GM18951 (cell line): ENCODE measurements around the gene FOSB.

Source experiments
- POLR2A ChIP-seq: IDR thresholded peaks from 4 replicates; pipeline ENCODE4 v1.6.1; 2011; ENCODE audit warnings: mild to moderate bottlenecking; ENCODE audit not compliant: insufficient read length, insufficient read depth; ENCODE audit errors: extremely low read depth
- in situ Hi-C: fragments of 300-500 bp; cut with MboI; formaldehyde crosslinking; loops from one replicate; pipeline ENCODE4 v1.12.0; 2022; ENCODE audit warnings: low sequenced_read_pairs, mixed read lengths, inconsistent platforms; ENCODE audit not compliant: unreplicated experiment

FOSB gene

GRCh38 chr19:45467115-45467455 is 711 bp upstream of the FOSB start:
- in situ Hi-C loops: no loop called here
- no peak for TF ChIP-seq POLR2A

- TF ChIP-seq POLR2A: no peak
- in situ Hi-C loops: no loop called here
These were observed 409 bp downstream of the FOSB start for GRCh38 chr19:45468159-45468651.

GRCh38 chr19:45468803-45469131 is 971 bp downstream of the FOSB start:
- no peak for TF ChIP-seq POLR2A
- in situ Hi-C loops: no loop called here

DNA sequence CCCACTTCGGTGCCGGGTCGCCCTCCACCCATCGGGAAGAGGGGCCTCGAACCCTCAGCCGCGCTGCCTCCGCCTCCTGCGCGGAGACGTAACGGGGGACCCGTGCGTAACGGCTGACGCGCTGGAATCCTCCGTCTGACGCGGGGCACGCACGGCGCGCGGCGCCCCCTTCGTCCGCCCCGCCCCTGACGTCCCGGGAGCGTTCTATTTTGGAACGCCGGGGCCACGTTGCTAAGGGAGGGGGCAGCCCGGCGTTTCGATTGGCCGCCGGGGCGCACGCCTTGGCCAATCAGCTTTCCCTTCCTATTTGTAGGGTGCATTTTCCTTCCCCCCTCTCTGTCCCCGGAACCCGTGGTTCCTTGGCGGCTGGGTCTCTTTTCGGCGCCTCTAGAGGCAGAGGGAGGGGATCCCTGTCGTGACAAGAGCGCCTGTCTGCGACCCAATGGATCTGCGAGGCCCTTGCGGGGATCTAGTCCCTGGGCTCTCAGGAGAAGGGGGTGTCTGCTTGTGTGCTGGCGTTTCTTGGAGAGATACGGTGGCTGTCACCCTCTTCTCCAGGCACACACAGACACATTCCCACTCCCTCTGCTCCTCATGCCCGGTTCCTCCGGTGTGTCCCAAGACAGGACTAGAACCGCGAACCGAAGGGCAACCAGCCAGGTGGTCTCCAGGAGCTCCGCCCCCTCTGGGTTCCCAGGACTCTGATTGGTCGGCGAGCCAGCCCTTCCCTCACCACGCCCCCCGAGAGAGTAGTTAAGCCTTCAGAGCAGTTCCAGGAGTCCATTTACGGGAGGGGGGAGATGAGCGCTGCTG is 1.5 kb downstream of the FOSB start:
- TF ChIP-seq POLR2A: peak; percentile 58
- in situ Hi-C loops: no loop called here

- in situ Hi-C loops: no loop called here
- no peak for TF ChIP-seq POLR2A
These were observed 2.4 kb downstream of the FOSB start for GRCh38 chr19:45469945-45470761.

GRCh38 chr19:45470762-45471081 is 2.9 kb downstream of the FOSB start:
- TF ChIP-seq POLR2A: no peak
- in situ Hi-C loops: no loop called here

- TF ChIP-seq POLR2A: no peak
- in situ Hi-C loops: no loop called here
These were observed 3.5 kb downstream of the FOSB start for GRCh38 chr19:45471111-45471930.

DNA sequence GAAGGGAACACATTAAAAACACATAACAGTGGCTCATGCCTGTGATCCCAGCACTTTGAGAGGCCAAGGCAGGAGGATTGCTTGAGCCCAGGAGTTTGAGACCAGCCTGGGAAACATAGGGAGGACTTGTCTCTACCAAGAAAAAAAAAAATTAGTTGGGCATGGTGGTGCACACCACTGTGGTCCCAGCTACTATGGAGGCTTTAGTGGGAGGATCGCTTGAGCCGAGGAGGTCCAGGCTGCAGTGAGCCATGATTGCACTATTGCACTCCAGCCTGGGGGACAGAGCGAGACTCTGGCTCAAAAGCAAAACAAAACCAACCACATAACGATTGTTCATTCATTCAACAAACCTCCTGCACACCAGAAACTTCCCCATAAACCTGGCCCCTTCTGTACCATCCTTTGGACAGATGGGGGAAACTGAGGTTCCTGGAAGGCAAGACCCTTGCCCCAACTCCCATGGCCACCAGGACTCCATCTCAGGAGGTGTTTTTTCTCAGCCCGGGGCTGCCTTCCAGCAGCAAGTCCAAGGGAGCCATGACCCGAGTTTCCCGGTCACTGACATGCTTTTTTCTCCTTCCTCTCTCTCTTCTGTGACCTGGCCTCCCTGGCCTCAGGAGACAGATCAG is 4.3 kb downstream of the FOSB start:
- in situ Hi-C loops: no loop called here
- no peak for TF ChIP-seq POLR2A

- no peak for TF ChIP-seq POLR2A
- in situ Hi-C loops: no loop called here
These were observed 5.0 kb downstream of the FOSB start for GRCh38 chr19:45472563-45473366.

- no peak for TF ChIP-seq POLR2A
- in situ Hi-C loops: no loop called here
These were observed 5.5 kb downstream of the FOSB start for GRCh38 chr19:45473367-45473681.

DNA sequence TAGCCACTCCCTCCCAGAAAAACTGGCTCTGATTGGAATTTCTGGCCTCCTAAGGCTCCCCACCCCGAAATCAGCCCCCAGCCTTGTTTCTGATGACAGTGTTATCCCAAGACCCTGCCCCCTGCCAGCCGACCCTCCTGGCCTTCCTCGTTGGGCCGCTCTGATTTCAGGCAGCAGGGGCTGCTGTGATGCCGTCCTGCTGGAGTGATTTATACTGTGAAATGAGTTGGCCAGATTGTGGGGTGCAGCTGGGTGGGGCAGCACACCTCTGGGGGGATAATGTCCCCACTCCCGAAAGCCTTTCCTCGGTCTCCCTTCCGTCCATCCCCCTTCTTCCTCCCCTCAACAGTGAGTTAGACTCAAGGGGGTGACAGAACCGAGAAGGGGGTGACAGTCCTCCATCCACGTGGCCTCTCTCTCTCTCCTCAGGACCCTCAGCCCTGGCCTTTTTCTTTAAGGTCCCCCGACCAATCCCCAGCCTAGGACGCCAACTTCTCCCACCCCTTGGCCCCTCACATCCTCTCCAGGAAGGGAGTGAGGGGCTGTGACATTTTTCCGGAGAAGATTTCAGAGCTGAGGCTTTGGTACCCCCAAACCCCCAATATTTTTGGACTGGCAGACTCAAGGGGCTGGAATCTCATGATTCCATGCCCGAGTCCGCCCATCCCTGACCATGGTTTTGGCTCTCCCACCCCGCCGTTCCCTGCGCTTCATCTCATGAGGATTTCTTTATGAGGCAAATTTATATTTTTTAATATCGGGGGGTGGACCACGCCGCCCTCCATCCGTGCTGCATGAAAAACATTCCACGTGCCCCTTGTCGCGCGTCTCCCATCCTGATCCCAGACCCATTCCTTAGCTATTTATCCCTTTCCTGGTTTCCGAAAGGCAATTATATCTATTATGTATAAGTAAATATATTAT is 6.1 kb downstream of the FOSB start:
- in situ Hi-C loops: no loop called here
- TF ChIP-seq POLR2A: no peak
